D341Med (cell line): ENCODE results near the gene SGPL1.
"Not testable (repeated sequence)": the region's sequence is repeated elsewhere in the genome, so short reads cannot be mapped to it uniquely, and the experiment has no call there.

Experiments used
- DNase-seq: peaks from one replicate; pipeline ENCODE4 v3.0.0; 2012; ENCODE audit warnings: low spot score

SGPL1 gene, protein sequence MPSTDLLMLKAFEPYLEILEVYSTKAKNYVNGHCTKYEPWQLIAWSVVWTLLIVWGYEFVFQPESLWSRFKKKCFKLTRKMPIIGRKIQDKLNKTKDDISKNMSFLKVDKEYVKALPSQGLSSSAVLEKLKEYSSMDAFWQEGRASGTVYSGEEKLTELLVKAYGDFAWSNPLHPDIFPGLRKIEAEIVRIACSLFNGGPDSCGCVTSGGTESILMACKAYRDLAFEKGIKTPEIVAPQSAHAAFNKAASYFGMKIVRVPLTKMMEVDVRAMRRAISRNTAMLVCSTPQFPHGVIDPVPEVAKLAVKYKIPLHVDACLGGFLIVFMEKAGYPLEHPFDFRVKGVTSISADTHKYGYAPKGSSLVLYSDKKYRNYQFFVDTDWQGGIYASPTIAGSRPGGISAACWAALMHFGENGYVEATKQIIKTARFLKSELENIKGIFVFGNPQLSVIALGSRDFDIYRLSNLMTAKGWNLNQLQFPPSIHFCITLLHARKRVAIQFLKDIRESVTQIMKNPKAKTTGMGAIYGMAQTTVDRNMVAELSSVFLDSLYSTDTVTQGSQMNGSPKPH

DNA sequence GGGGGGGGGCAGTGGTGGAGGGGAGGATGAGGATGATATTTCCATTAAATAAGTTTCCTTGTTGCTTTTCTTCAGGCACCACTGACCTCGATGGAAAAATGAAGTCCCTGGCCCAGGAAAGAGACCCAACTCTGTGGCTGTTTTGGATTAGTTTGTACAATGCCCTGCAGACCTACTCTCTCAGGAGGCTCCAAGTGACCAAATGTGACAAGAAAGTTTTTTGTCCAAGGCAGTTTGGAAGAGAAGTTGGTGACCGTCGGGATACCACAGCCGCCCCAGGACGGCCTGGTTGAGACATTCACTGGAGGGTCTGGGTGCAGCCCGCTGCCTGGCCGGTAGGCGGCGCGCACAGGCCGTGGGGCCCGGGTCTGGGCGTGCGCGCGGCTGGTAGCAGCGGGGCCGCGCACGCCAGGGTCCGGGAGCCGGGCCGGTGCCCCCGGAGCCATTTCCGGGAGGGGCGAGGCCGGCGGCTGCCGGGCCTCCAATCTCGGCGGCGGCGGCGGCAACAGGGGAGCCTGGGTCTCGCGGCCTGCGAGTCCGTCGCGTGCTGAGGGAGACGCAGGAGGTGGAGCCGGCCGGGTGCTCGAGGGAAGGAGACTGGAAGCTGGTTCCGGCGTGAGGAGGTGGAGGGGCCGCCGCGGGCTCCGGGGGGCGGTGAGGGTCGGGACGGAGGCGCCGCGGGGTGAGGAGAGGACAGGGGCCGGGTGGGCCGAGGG is at the start of gene SGPL1:
Gene SGPL1 (plus strand): TSS at position 445 of the 716 bp plus-strand sequence. CDS start 906 bp downstream, outside the sequence.
- peak; percentile 95 for DNase-seq

DNA sequence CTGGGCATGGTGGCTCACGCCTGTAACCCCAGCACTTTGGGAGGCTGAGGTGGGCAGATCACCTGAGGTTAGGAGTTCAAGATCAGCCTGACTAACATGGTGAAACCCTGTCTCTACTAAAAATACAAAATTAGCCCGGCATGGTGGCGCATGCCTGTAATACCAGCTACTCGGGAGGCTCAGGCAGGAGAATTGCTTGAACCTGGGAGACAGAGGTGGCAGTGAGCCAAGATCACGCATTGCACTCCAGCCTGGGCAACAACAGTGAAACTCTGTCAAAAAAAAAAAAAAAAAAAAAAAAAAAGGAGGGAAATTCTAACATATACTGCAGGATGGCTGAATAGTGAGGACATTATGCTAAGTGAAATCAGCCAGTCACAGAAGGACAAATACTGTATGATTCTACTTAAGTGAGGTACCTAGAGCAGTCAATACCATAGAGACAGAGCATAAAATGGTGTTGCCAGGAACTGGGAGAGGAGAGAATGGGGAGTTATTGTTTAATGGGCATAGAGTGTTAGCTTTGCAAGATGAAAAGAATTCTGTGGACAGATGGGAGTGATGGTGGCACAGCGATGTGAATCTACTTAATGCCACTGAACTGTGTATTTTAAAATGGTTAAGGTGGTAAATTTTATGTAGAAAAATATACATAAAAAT is 47.6 kb upstream of the SGPL1 start:
- DNase-seq, result not testable (repeated sequence)

DNA sequence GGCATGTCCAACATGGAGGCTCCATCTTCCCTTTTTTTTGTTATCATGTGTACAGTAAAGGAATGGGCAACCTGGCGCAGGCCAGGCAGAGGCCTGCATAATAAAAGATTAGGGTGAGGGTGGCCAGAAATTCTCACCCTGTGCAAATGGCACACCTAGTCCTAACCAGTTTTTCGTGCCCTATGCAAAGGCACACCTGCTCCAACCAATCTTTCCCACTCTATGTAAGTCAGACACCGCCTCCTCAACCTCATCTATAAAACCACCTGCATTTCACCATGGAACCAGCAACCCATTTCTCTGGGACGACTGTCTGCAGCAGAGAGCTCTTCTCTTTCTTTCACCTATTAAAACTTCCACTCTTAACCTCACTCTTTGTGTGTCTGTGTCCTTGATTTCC is 46.6 kb upstream of the SGPL1 start:
- DNase-seq, result no peak

DNA sequence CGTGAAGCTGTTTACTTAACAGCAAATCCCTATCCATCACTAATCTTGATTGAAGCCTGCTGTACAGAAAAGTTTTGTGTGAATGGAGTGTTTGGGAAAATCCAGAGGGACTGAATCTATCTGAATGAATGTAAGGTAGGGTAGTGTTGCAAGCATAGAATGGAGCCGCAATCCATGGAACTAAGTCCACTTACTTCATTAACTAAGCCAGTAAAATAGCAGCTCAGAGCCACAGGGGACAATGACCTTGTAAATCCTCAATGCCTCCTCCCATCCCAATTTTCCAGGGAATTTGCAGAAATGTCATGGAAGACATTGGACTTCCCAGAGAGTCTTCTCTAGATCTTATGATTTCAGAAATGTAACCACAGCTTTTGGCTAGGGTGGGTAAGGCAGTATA is 45.7 kb upstream of the SGPL1 start:
- DNase-seq, result no peak

DNA sequence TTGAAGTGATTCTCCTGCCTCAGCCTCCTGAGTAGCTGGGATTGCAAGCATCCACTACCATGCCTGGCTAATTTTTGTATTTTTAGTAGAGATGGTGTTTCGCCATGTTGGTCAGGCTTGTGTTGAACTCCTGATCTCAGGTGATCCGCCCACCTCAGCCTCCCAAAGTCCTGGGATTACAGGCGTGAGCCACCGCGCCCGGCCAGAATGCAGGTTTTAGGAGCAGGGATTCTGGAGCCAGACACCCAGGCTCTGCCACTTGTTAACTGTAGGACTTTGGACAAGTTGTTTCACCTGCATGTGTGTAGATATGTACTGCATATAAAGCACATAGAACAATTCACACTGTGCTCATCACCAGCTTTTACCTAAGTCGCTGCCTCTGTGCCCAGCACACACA is 45.2 kb upstream of the SGPL1 start:
- DNase-seq, result not testable (repeated sequence)

DNA sequence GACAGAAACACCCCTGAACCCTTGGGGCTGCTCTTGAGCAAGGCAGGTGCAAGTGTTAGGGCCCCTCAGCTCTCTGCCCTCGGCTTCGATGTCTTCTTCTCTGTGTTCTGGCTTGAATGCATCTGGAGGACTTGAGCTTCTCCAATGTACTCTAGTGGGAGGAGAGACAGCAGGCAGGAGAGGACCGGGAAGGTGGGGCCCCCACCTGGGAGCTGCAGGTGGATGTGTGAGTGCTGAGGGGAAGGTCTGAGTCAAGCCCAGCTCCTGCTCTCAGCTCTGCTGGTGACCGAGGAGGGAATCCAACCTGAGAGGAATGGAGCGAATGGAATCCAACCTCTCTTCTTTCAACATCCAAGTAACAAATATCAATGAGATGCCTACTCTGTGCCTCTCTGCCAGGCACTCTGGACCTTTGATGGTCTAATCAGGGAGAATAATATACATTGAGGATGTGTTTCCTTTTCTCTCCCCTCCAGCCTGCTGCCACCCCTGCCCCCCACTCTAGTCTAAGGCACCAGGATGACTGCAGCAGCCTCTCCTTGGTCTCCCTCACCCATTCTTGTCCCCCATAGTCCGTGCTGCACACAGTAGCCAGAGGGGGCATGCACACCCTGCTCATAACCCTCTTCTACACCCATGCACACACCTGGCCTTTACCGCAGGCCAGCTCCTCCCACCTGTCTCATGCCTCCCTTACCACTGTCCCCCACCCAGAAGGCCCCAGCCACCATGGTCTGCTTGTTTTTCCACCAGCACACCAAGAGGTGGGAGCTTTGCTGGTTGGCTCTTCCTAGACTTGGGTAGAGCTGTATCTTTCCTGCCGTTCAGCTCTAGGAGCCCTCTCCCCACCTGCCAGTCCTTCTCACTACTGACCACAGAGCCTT is 44.2 kb upstream of the SGPL1 start:
- DNase-seq, result peak; percentile 3

DNA sequence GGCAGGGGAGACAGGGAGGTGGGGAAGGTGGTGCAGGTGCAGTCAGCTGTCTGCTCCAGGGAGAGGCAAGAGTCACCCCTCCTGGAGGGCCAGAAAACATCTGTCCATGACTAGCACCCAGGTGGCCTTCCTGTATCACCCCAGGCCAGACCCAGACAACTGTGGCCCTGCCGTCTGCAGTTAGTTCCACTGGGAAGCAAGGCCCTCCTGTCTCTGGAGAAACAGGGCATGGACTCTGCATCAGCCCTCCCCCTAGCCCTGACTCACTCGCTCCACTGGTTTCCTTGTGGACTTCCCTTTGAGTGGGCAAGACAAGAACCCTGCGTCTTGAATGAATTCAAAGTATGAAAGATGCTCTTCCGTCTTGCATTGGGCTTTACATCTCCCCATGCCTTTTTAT is 43.1 kb upstream of the SGPL1 start:
- DNase-seq, result peak; percentile 1

DNA sequence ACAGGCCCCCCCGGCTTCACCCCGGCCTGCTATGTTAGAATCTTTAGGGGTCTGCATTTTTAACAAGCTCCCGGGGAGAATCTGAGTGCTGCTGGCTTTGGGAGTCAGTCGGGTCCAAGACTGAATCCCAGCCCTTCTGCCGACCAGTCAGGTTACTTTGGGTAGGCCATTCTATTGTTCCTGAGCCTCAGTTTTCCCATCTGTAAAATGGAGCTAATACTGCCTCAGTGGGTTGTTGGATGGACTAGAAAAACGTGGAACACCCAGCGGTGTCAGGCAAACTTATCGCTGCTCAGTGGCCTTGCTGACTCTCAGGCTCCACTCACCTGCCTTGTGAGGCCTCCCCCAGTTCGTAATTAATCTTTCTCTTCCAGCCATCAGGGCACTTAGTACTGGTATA is 42.3 kb upstream of the SGPL1 start:
- no peak for DNase-seq

DNA sequence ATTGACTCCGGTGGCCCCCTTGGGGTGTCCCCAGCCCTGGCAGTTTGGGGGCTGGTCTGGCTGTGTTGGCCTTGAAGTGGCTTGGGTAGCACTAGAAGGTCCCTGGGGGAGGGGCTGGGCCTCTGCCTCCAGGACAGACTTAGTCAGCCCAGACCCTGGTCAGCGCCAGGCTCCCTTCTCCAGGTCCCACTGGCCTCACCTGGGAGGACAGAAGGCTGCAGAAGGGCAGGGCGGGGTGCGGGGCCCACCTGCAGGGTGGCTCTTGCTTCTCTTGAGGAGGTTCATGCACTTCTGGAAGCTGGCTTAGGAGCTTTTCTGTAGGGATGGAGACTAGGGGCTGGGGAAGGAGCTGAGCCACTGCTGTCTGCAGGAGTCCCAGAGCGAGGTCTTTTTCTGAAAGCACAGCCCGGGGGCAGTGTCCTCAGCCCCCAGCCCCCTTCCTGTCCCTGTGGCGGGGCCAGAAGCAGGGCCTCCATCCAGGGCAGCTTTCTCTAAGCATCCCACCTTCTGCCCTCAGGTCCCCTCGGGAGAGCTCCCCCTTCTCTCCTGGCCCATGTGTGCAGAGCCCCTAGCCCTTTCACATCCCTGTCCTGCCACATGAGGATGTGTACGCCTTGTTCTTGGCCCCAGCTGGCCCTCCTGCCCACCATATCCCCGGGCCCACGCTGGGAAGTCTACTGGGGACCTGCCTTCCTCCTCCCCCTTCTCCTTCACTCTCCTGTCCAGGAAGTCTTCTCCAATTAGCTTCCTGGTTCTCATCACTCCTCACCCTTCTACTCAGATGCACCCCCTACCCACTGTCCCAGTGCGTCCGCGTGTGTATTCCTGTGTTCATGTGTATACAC is 41.6 kb upstream of the SGPL1 start:
- peak; percentile 8 for DNase-seq

DNA sequence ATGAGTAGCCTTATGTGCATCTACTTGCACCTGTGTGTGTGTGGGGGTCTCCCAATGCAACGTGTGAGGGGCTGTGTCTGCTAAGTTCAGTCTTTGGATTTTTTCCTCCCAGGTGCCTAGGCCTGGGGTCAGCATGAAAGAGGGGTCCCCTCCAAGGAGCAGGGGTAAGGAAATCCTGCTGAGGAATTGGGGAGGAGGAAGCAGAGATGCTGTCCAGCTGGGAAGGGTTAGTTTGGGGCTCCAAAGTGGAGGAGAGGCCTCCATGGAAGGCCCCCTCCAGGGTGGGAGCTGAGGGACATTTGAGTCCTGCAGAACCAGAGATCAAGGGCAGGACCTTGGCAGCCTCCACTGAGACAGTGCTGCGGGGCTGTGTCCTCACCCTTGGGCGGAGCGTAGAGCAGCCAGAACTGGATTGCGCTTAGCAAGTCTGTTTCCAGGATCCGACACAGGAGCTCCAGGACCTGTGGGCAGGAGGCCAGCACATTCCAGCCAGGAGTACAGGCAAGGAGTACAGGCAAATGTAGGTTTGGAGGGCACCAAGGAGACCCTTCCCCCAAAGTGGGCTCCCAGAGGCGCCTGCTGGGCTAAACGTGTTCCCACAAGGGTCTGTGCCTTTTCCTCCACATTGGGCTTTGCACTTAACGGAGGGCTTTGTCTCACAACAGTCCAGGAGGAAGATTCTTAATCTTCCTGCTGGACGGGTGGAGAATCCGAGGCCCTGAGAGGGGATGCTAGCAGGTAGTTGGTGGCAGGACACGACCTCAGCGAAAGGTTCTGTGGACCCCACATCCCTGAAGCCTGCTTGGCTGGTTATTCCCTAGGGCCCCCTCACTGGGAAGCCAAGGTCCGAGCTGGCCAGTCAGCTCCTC is 40.7 kb upstream of the SGPL1 start:
- DNase-seq, result peak; percentile 6

DNA sequence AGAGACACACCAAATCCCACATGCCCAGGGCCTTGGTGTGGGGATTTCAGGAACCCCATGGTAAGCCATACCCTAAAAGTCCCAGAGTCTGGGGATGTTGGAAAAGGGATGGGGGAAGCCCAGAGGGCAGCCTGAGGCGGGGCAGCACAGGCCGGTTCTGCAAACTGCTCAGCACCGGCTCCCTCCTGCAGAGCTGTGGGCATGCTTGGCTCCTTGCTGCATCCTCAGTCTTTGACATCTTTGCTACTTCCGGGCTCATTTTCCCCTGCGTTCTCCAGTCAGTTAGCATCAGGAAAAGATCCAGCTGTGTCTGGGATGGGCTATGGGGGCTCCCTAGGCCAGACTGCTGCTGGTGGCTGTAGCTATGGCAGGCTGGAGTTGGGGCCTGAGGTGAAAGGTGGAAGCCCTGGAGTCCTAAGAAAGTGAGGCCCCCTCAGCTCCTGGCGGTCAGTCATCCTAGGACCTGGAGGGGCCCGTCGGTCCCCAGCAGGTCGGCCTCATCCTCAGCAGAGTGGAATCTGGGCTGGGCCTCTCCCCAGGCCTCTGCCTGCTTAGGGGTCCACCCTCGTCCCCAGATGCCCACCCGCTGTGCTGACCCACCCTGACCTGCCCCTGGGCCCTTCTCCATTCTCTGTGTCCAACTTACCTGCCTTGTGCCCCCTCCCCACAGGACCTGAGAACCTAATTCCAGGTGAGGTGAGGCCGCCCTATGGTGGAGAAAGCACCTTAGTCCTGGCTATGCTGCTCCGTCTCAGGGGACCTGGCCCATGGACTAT is 39.9 kb upstream of the SGPL1 start:
- DNase-seq, result peak; percentile 5

DNA sequence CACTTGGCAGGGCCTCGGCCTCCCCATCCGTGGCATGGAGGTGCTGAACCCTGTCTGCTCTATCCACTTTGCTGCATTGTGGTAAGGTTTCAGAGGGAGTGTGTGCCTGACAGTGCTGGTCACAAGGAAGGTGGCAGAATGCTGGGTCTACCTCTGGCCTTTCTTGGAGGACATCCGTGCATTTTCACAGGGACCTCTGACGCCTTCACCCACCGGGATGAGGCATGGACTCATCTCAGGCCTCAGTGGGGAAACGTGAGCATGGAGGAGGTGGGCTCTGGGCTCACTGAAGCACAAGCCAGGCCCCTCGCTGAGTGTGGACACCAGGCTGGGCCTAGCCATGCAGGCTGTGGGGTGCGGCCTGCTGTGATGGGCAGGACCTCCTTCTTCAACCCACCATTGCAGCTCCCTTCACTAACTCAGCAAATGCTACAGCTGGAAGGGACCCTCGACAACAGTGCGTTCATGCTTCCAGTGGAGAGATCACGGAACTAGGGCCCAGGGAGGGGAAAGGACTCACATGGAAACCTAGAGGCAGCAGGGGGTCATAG is 39.2 kb upstream of the SGPL1 start:
- peak; percentile 4 for DNase-seq

DNA sequence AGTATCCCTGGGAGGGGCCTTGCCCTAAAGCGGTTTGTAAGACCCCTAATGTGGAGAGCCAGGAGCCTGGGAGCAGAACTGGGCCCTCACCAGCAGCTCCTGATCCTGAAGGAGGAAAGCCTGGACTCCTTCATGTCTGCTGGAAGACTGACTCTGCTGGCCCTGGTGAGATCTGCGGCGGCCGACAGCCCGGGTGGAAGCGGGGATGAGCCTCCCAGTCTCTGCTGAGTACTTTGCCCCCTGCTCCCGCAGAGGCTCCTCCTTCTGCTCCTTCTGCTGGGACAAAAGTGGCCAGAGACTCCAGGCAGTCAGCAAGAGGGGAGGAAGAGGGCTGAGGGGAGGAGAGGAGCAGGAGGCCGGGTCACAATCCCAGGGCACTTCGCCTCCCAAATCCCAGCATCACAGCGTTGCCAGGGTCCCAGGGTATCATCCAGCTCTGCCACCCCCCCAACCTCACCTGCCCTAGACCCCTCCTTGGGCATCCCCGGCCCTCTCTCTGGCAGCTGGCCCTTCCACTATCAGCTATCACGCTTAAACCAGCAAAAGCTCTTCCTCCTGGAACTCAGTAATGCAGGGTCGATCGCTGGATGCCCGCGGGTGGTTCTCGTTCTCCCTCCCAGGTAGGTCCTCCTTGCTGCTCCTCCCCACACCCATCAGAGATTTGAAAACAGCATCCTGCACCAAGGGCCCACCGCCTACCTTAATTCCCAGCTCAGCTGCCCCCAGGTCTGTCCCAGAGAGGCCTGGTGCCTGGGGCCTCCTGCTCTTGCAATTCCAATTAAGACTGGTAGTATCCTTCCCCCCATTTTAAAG is 38.5 kb upstream of the SGPL1 start:
- peak; percentile 3 for DNase-seq

DNA sequence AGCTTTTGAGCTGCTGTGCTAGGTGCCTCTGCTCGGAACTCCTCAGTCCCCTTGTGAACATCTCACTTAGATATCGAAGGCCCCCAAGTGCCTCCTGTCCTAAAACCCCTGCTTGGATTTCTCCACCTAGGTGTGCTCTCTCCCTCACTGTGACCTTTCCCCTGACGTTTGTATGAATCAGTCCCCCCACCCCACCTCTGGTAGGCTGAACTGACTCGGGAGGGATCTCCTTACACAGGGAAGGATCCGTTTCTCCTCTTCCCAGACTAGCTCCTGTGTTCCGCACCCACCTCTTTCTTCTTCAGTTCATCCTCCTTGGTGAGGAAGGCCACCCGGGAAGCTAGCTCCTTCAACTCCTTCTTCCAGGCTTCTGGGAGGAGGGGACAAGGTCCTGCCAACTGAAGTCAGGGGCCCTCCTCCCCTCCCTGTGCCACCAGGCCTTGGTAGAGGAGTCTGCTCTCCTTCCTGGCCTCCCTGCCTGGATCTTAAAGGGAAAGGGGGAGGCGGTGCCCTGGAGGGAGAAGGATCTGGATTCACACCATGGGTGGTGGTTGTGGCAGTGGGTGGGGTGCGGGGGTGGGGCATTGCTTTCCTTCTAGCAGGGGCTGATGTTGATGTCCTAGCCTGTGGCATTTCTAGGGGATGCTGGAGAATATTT is 37.4 kb upstream of the SGPL1 start:
- no peak for DNase-seq

DNA sequence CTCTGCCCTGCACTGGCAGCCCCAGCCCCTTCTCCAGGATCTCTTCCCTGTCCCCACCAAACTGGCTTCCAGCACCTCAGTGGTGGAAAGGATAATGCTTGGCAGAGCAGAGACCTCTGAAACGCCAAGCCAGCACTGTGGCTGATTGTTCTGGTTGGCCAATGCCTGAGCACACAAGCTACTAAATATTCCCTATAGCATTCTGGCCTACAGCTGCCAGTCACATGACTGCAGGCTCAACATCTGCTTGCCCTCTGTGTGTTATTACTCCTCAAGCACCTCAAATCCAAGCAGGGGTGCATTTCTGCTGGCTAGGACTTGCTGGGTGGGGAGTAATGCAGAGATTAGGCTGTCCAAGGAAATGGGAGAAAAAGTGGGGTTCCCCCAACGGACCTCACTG is 36.7 kb upstream of the SGPL1 start:
- no peak for DNase-seq

DNA sequence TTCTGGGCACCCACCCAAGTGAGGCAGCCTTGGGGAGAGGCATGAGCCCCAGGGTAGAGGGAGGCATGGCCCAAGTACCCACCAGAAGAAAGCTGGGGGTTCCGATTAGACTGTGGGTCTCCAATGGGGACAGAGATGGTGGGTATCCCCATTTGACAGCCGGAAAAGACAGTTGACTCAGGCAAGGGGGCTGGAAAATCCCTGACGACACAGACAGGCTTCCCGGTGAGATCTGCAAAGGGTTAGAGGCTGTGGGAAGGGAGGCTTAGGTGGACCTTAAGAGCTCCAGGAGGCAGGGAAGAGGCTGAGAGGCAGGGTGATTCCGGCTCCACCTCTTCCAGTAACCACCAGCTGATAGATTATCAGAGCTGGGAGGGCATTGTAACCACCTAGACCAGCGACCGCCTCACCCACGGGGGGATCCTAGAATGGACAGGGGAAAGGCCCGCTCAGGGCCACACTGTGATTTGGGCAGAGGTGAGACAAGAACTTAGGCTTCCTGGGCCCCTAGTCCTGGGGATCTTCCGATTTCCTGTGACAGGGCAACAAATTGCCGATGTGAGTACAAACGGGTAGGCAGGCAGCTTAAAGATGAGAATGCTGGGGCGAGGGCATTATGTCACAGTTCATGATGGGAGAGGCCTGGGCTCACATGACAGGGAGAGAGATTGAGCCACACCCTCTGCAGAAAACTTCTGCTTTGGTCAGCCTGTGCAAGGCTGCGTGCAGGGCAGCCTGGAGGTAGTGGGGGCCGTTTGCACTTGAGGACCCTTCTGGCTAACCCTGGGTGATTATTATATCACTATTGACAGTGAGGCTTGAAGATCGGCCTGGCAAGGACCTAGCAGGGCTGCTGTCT is 36.0 kb upstream of the SGPL1 start:
- DNase-seq, result no peak
